PFSK-1 (cell line): ENCODE results near the gene SCN8A.

Experiments used
- FOXP2 ChIP-seq: optimal IDR thresholded peaks from 2 replicates; pipeline ENCODE3; 2011; ENCODE audit warnings: borderline replicate concordance, control low read depth, inconsistent platforms; ENCODE audit not compliant: insufficient read depth; ENCODE audit errors: extremely low read length, extremely low read depth
- POLR2AphosphoS5 ChIP-seq: IDR thresholded peaks from 2 replicates; pipeline ENCODE4 v1.6.1; 2012; ENCODE audit warnings: low read depth, mild to moderate bottlenecking, control low read depth, low read length, moderate library complexity
- TAF1 ChIP-seq: IDR thresholded peaks from 2 replicates; pipeline ENCODE4 v1.6.1; 2012; ENCODE audit warnings: low read length, control low read depth, borderline replicate concordance; ENCODE audit not compliant: insufficient read depth

DNA sequence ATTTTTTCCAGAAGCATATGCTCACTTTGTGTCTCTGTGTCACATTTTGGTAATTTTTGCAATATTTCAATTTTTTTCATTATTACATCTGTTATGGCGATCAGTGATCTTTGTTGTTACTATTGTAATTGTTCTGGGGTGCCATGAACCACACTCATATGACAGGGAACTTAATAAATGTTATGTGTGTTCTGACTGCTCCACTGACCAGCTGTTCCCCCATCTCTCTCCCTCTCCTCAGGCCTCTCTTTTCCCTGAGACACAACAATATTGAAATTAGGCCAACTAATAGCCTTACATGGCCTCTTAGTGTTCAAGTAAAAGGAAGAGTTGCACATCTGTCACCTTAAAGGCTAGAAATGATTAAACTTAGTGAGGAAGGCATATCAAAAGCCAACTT, 46.0 kb downstream of the SCN8A start:
- TF ChIP-seq FOXP2 (no peak), POLR2AphosphoS5 (no peak), TAF1 (no peak)
